NCI-H128 (cell line): ENCODE measurements around the gene ASNSD1.
"Not testable (repeated sequence)": the region's sequence is repeated elsewhere in the genome, so short reads cannot be mapped to it uniquely, and the experiment has no call there.

Experiments used
- DNase-seq: peaks from one replicate; lab custom pipeline; 2025; ENCODE audit not compliant: unreplicated experiment; lab: John Stamatoyannopoulos, UW

ASNSD1 gene

GRCh38 chr2:189646521-189646920 is 14.7 kb upstream of the ASNSD1 start:
- DNase-seq: no peak

GRCh38 chr2:189648846-189649509 is 12.3 kb upstream of the ASNSD1 start:
- no peak for DNase-seq

- no peak for DNase-seq
Observed at GRCh38 chr2:189651284-189651683, 10.0 kb upstream of the ASNSD1 start.

- DNase-seq: not testable (repeated sequence)
Observed at GRCh38 chr2:189653464-189653863, 7.8 kb upstream of the ASNSD1 start.

GRCh38 chr2:189654641-189655040 is 6.6 kb upstream of the ASNSD1 start:
- no peak for DNase-seq

GRCh38 chr2:189657867-189658266 is 3.4 kb upstream of the ASNSD1 start:
- DNase-seq: no peak

GRCh38 chr2:189658306-189659212 is 2.7 kb upstream of the ASNSD1 start:
- no peak for DNase-seq

- no peak for DNase-seq
Observed at GRCh38 chr2:189659734-189660133, 1.5 kb upstream of the ASNSD1 start.

GRCh38 chr2:189660803-189661147 is 484 bp upstream of the ASNSD1 start:
- DNase-seq: no peak

- no peak for DNase-seq
Observed at GRCh38 chr2:189661957-189662321, 680 bp downstream of the ASNSD1 start.

- no peak for DNase-seq
Observed at GRCh38 chr2:189662669-189663226, 1.5 kb downstream of the ASNSD1 start.

- DNase-seq: not testable (repeated sequence)
Observed at GRCh38 chr2:189663319-189663718, 2.1 kb downstream of the ASNSD1 start.

- DNase-seq: no peak
Observed at GRCh38 chr2:189669913-189670312, 8.7 kb downstream of the ASNSD1 start.

- no peak for DNase-seq
Observed at GRCh38 chr2:189673661-189674373, 12.6 kb downstream of the ASNSD1 start.

GRCh38 chr2:189674374-189675112 is 13.3 kb downstream of the ASNSD1 start, which contains the start of gene ANKAR:
Gene ANKAR, plus strand, starts transcription at chr2:189674670. Its CDS starts 1,821 bp downstream, at chr2:189676491.
- no peak for DNase-seq

- no peak for DNase-seq
Observed at GRCh38 chr2:189676471-189676870, 15.2 kb downstream of the ASNSD1 start.

- no peak for DNase-seq
Observed at GRCh38 chr2:189679226-189679625, 18.0 kb downstream of the ASNSD1 start.

- no peak for DNase-seq
Observed at GRCh38 chr2:189681203-189681602, 19.9 kb downstream of the ASNSD1 start.

GRCh38 chr2:189681903-189682302 is 20.6 kb downstream of the ASNSD1 start:
- no peak for DNase-seq

GRCh38 chr2:189683348-189683747 is 22.1 kb downstream of the ASNSD1 start:
- no peak for DNase-seq

- no peak for DNase-seq
Observed at GRCh38 chr2:189684811-189685210, 23.6 kb downstream of the ASNSD1 start.
